HG03469 (cell line): ENCODE measurements around the gene USP25.

Experiments
- ATAC-seq: cut with Tn5 transposase; IDR thresholded peaks from one replicate; pipeline ENCODE4 v1.9.1; 2021; ENCODE audit warnings: mild to moderate bottlenecking, moderate library complexity, moderate number of reproducible peaks; ENCODE audit not compliant: unreplicated experiment

USP25 gene

GRCh38 chr21:15797577-15798363 lies 68.0 kb downstream of the USP25 start:
- ATAC-seq, result no peak

- ATAC-seq, result no peak
Measured at GRCh38 chr21:15801352-15801863, 71.6 kb downstream of the USP25 start.

GRCh38 chr21:15804247-15805005 lies 74.6 kb downstream of the USP25 start:
- no peak for ATAC-seq

GRCh38 chr21:15809065-15809464 lies 79.3 kb downstream of the USP25 start:
- ATAC-seq, result no peak

- no peak for ATAC-seq
Measured at GRCh38 chr21:15809818-15810217, 80.0 kb downstream of the USP25 start.

GRCh38 chr21:15815285-15815684 lies 85.5 kb downstream of the USP25 start:
- ATAC-seq, result no peak

- ATAC-seq, result no peak
Measured at GRCh38 chr21:15820327-15820726, 90.5 kb downstream of the USP25 start.

- no peak for ATAC-seq
Measured at GRCh38 chr21:15820852-15821379, 91.1 kb downstream of the USP25 start.

GRCh38 chr21:15823486-15824150 lies 93.8 kb downstream of the USP25 start:
- ATAC-seq, result no peak

- ATAC-seq, result no peak
Measured at GRCh38 chr21:15825700-15826099, 95.9 kb downstream of the USP25 start.

- ATAC-seq, result peak; percentile 86
Measured at GRCh38 chr21:15826147-15826780, 96.5 kb downstream of the USP25 start.

- ATAC-seq, result no peak
Measured at GRCh38 chr21:15826908-15827601, 97.3 kb downstream of the USP25 start.

- no peak for ATAC-seq
Measured at GRCh38 chr21:15831497-15831896, 101.7 kb downstream of the USP25 start.

GRCh38 chr21:15837645-15838044 lies 107.9 kb downstream of the USP25 start:
- ATAC-seq, result no peak

GRCh38 chr21:15839026-15839425 lies 109.2 kb downstream of the USP25 start:
- no peak for ATAC-seq

GRCh38 chr21:15839601-15840000 lies 109.8 kb downstream of the USP25 start:
- no peak for ATAC-seq

GRCh38 chr21:15840406-15840805 lies 110.6 kb downstream of the USP25 start:
- ATAC-seq, result no peak

- ATAC-seq, result no peak
Measured at GRCh38 chr21:15841856-15842564, 112.2 kb downstream of the USP25 start.

GRCh38 chr21:15842565-15842880 lies 112.7 kb downstream of the USP25 start:
- ATAC-seq, result no peak

- no peak for ATAC-seq
Measured at GRCh38 chr21:15843766-15844165, 114.0 kb downstream of the USP25 start.
